GM10266 (cell line): ENCODE results near the gene HSPA12B.

Experiments used
- DNase-seq: peaks from one replicate; pipeline ENCODE4 v3.0.0; 2012; ENCODE audit errors: extremely low spot score
- CTCF ChIP-seq: IDR thresholded peaks from 2 replicates; pipeline ENCODE4 v1.5.1; 2012; ENCODE audit warnings: mild to moderate bottlenecking, low read depth; ENCODE audit not compliant: control insufficient read depth, insufficient read depth; ENCODE audit errors: missing control alignments

The HSPA12B gene

GRCh38 chr20:3690413-3690812 lies 42.1 kb upstream of the HSPA12B start:
- no peak for DNase-seq
- TF ChIP-seq CTCF, result no peak

GRCh38 chr20:3691306-3691705 lies 41.2 kb upstream of the HSPA12B start:
- TF ChIP-seq CTCF, result no peak
- no peak for DNase-seq

- DNase-seq, result no peak
- no peak for TF ChIP-seq CTCF
These were observed 40.6 kb upstream of the HSPA12B start for GRCh38 chr20:3691897-3692296.

GRCh38 chr20:3692706-3693294 lies 39.7 kb upstream of the HSPA12B start:
- TF ChIP-seq CTCF, result no peak
- no peak for DNase-seq

- no peak for DNase-seq
- no peak for TF ChIP-seq CTCF
These were observed 39.1 kb upstream of the HSPA12B start for GRCh38 chr20:3693376-3693775.

- no peak for DNase-seq
These were observed 37.6 kb upstream of the HSPA12B start for GRCh38 chr20:3694864-3695263.

More at GRCh38 chr20:3694864-3695263, 37.6 kb upstream of the HSPA12B start:
- TF ChIP-seq CTCF, result no peak
